Heart left ventricle (tissue), 16 donors: ENCODE data around the gene SPRR1B. TPM values are rescaled to one million over a fixed set of nuclear protein-coding genes. Genes with fewer than 3 reads are reported as not detected.

ENCODE experiments used
- ATAC-seq, 4 donors: fragments of 200-7000 bp; cut with Tn5 transposase; one replicate each; pipeline ENCODE4 v1.9.1; 2020 to 2022; ENCODE audit warnings: moderate library complexity in 4 of 4, mild to moderate bottlenecking in 3 of 4, moderate number of reproducible peaks in 1 of 4
- DNase-seq, 5 donors: peaks; one replicate each; pipeline ENCODE4 v3.0.0-alpha.2; 2020
- H3K27ac ChIP-seq, 12 donors: fragments of 200-600 bp; sonication (generic) in 4 of 12; one replicate each; pipeline versions ENCODE4 v1.5.0 to v1.8.0; 2016 to 2022; ENCODE audit warnings: mild to moderate bottlenecking in 2 of 12
- H3K27me3 ChIP-seq, 9 donors: fragments of 200-600 bp; sonication (generic) in 2 of 9; one replicate each; pipeline versions ENCODE4 v1.5.1 to v1.8.0; 2016 to 2022; ENCODE audit warnings: mild to moderate bottlenecking in 3 of 9
- H3K36me3 ChIP-seq, 9 donors: fragments of 200-600 bp; sonication (generic) in 2 of 9; one replicate each; pipeline versions ENCODE4 v1.5.0 to v1.8.0; 2018 to 2022; ENCODE audit warnings: mild to moderate bottlenecking in 2 of 9
- H3K4me1 ChIP-seq, 12 donors: fragments of 200-600 bp; sonication (generic) in 4 of 12; one replicate each; pipeline versions ENCODE4 v1.5.0 to v1.8.0; 2016 to 2022; ENCODE audit warnings: mild to moderate bottlenecking in 3 of 12
- H3K4me3 ChIP-seq, 12 donors: fragments of 200-600 bp; sonication (generic) in 4 of 12; one replicate each; pipeline versions ENCODE4 v1.5.0 to v1.8.0; 2017 to 2022; ENCODE audit warnings: mild to moderate bottlenecking in 9 of 12, moderate library complexity in 4 of 12
- H3K9me3 ChIP-seq, 12 donors: fragments of 200-600 bp; sonication (generic) in 4 of 12; one replicate each; pipeline versions ENCODE4 v1.5.0 to v1.8.0; 2016 to 2022; ENCODE audit warnings: mild to moderate bottlenecking in 1 of 12
- CTCF ChIP-seq, 12 donors: fragments of 200-600 bp; sonication (generic) in 4 of 12; IDR thresholded peaks; one replicate each; pipeline versions ENCODE4 v1.5.0 to v1.8.0; 2018 to 2022; ENCODE audit warnings: antibody characterized with exemption in 12 of 12, mild to moderate bottlenecking in 5 of 12
- POLR2A ChIP-seq, 2 donors: fragments of 450-650 bp; IDR thresholded peaks; one replicate each; pipeline ENCODE4 v1.6.1; 2017; ENCODE audit warnings: antibody characterized with exemption in 2 of 2, mild to moderate bottlenecking in 2 of 2, moderate library complexity in 2 of 2
- WGBS, 4 donors: extraction: QIAGEN DNeasy Blood & Tissue Kit in 2 of 4; methylation state at CpG; one replicate each; pipeline versions ENCODE4 v1.1.5 to v1.1.7; 2013 to 2018; 5-methylcytosine and 5-hydroxymethylcytosine counted together
- intact Hi-C, 10 donors: fragments of 100-400 bp; cut with DNase I; formaldehyde crosslinking; loops; one replicate each; pipeline versions ENCODE4 v1.11.1 to v1.14.2; 2022
- polyA plus RNA-seq, 2 donors: library from polyadenylated mRNA; stranded (reverse); fragments of 200-250 nt; gene quantifications; one replicate each; pipeline ENCODE4 v1.2.3, GENCODE V29; 2013
- total RNA-seq, 9 donors: library from RNA; depleted of rRNA in 2 of 9; stranded (reverse); fragments of >200 nt in 2 of 9; fragmentation: NEBNext Ultra II Directional in 3 of 9; extraction: Animal tissue kit (Norgen Biotek cat#: 25700) in 3 of 9; gene quantifications; one replicate each; pipeline versions ENCODE4 v1.1.0 to v1.2.4, GENCODE V29; 2016 to 2023
- donor health status: ischemic (EF 13 %, LVEDD 7.1; RV severe dilation, severe dysfunction).
- donor health status: healthy with polysubstance abuse.
- donor health status: DM: no; HTN: yes; CAD: no.
- donor health status: DM: no; HTN: no; CAD: no.
- donor health status: ischemic (EF 25% LVEDD 6.9; RV normal size, moderate dysfunction).
- donor health status: ischemic (EF 25% LVEDD 5.7; RV mildly dilated, moderate dysfunction).
- donor health status: healthy.
- donor health status: DM: yes; HTN: yes; CAD: no.
- donor health status: ischemic (EF 35%, LVEDD 5.7; RV mildly dilated, moderate dysfunction).
- donor health status: nonischemic (EF 11% LVEDD 7.7; RV severe dilation, severe dysfunction).
- donor health status: DM: yes; HTN: yes; CAD: no.
- donor health status: PGD.
- donor health status: ischemic (EF 29% LVEDD 5.4; RV normal size, mild dysfunction).
- donor health status: nonischemic (EF 23%, LVEDD 6.1; RV moderate dilation, normal function).

SPRR1B gene
- total and polyA plus RNA-seq, 11 donors = not detected

DNA sequence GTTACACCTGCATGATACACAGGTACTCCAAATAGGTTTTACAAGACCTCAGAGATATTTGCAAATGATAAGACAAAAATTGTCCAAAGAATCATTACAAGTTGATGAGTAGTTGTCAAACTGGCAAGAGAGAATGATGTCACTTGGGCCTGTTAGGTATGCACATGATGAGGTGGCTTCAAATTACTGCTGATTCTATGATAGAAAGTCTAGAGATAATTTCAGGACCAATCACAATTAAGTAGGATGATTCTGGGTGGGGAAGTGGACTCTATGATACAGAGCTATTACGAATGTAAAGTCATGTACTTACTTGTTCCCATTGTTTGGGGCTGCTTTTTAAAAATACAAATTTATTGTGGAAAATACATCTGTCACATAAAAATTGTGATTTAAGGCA lies 5.2 kb upstream of the SPRR1B start:
- intact Hi-C loops = no loop called here
- TF ChIP-seq CTCF (IDR thresholded peaks at IDR 0.05) (no peak), POLR2A (IDR thresholded peaks at IDR 0.05) (no peak)
- ATAC-seq = no peak
- 65 to 75% (median 70%) methylated on average over 1 of the region's 1 CpG for WGBS, 4 donors
- H3K36me3 ChIP-seq = no peaks in the 10 kb centered on the region
- no peaks in the 10 kb centered on the region for H3K4me1 ChIP-seq
- H3K27me3 ChIP-seq = no peaks in the 10 kb centered on the region
- H3K27ac ChIP-seq = no peak overlapping the region
- H3K4me3 ChIP-seq = no peak overlapping the region
- no peak for DNase-seq
- no peaks in the 10 kb centered on the region for H3K9me3 ChIP-seq

- TF ChIP-seq CTCF (IDR thresholded peaks at IDR 0.05) = no peak
- TF ChIP-seq POLR2A (IDR thresholded peaks at IDR 0.05) = no peak
- no peaks in the 10 kb centered on the region for H3K27me3 ChIP-seq
- no peaks in the 10 kb centered on the region for H3K9me3 ChIP-seq
- intact Hi-C loops = no loop called here
- no peak overlapping the region for H3K4me3 ChIP-seq
- 41 to 63% (median 51%) methylated on average over 1 of the region's 1 CpG for WGBS, 4 donors
- ATAC-seq (no peak), DNase-seq (no peak)
- no peak overlapping the region for H3K27ac ChIP-seq
- no peaks in the 10 kb centered on the region for H3K36me3 ChIP-seq
- no peaks in the 10 kb centered on the region for H3K4me1 ChIP-seq
These were observed 2.2 kb upstream of the SPRR1B start for GRCh38 chr1:153028766-153029165.

GRCh38 chr1:153032073-153032472 lies 1.1 kb downstream of the SPRR1B start:
- no peaks in the 10 kb centered on the region for H3K27me3 ChIP-seq
- intact Hi-C loops = no loop called here
- no peak overlapping the region for H3K27ac ChIP-seq
- ATAC-seq (no peak), DNase-seq (no peak)
- H3K36me3 ChIP-seq = no peaks in the 10 kb centered on the region
- TF ChIP-seq POLR2A (IDR thresholded peaks at IDR 0.05) (no peak), CTCF (IDR thresholded peaks at IDR 0.05) (no peak)
- H3K4me1 ChIP-seq = no peaks in the 10 kb centered on the region
- no peaks in the 10 kb centered on the region for H3K9me3 ChIP-seq
- H3K4me3 ChIP-seq = no peak overlapping the region

DNA sequence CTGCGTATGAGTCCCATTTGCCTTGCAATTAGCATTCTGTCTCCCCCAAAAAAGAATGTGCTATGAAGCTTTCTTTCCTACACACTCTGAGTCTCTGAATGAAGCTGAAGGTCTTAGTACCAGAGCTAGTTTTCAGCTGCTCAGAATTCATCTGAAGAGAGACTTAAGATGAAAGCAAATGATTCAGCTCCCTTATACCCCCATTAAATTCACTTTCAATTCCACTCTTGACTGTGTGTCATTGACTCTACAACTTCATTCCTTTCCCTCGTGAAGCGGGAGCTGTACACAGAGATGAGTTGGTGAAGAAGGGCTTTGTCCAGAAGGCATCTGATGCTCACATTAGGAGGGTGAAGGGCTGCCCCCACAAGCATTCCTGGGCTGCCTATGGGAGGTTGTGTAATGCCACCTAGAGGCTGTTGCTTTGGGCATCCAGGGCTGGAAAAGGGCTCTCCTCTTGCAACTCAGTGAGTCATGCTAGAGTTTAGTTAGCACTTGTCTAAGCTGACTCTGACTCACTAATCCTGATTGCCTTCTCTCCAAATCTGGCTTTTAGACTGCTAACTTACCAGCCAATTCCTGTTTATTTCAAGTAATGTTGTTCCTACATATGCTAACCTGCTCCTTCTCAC lies 1.8 kb downstream of the SPRR1B start:
- DNase-seq = no peak
- Histone ChIP-seq H3K27me3 (no peaks in the 10 kb centered on the region), H3K9me3 (no peaks in the 10 kb centered on the region), H3K27ac (no peak overlapping the region), H3K4me3 (no peak overlapping the region), H3K4me1 (no peaks in the 10 kb centered on the region), H3K36me3 (no peaks in the 10 kb centered on the region)
- no peak for ATAC-seq
- TF ChIP-seq CTCF (IDR thresholded peaks at IDR 0.05) (no peak), POLR2A (IDR thresholded peaks at IDR 0.05) (no peak)
- intact Hi-C loops = no loop called here
- 28 to 55% (median 47%) methylated on average over 3 of the region's 3 CpGs for WGBS, 4 donors
